Neural progenitor cell (in vitro differentiated cells): Measurements from ENCODE around the gene EDEM2.

Experiments
- EZH2phosphoT487 ChIP-seq: fragments of 200-600 bp; sonication (generic); IDR thresholded peaks from 2 replicates; pipeline ENCODE4 v1.6.1; 2017; ENCODE audit warnings: antibody characterized with exemption
- TF ChIP-seq, protein P1 (sequence below): fragments of 200-600 bp; sonication (generic); IDR thresholded peaks from 2 replicates; pipeline ENCODE4 v1.5.1; 2017; ENCODE audit warnings: antibody characterized with exemption, mild to moderate bottlenecking

DNA sequence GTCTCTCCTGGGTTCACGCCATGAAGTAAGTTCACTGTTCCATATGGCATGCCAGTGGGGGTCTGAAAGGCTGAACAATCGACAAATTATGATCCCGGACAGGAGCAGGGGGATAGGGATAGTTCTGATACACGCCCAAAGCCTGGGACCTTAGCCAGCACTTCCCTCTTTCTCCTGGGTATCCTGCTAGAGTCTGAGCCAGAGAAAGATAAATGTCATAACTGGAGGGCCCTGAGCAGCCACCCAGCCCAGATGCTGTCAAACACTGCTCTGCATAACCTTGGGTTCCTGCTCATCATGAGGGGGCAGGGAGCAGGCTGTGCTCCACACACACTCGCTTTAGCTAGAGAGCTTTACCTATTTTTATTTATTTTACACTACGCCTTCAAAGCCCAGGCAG, 12.3 kb downstream of the EDEM2 start:
- TF ChIP-seq EZH2phosphoT487: no peak
- TF ChIP-seq, protein P1, sequence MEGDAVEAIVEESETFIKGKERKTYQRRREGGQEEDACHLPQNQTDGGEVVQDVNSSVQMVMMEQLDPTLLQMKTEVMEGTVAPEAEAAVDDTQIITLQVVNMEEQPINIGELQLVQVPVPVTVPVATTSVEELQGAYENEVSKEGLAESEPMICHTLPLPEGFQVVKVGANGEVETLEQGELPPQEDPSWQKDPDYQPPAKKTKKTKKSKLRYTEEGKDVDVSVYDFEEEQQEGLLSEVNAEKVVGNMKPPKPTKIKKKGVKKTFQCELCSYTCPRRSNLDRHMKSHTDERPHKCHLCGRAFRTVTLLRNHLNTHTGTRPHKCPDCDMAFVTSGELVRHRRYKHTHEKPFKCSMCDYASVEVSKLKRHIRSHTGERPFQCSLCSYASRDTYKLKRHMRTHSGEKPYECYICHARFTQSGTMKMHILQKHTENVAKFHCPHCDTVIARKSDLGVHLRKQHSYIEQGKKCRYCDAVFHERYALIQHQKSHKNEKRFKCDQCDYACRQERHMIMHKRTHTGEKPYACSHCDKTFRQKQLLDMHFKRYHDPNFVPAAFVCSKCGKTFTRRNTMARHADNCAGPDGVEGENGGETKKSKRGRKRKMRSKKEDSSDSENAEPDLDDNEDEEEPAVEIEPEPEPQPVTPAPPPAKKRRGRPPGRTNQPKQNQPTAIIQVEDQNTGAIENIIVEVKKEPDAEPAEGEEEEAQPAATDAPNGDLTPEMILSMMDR: no peak
